GM18867 (cell line): ENCODE results near the gene CCNY.

ENCODE experiments used
- ATAC-seq: cut with Tn5 transposase; IDR thresholded peaks from one replicate; pipeline ENCODE4 v1.9.1; 2021; ENCODE audit warnings: mild to moderate bottlenecking, moderate library complexity; ENCODE audit not compliant: unreplicated experiment

Gene CCNY

GRCh38 chr10:35467186-35467585 lies 130.9 kb downstream of the CCNY start:
- ATAC-seq: no peak

GRCh38 chr10:35470248-35470924 lies 134.1 kb downstream of the CCNY start:
- no peak for ATAC-seq

- ATAC-seq: no peak
Measured at GRCh38 chr10:35470925-35471315, 134.6 kb downstream of the CCNY start.

- no peak for ATAC-seq
Measured at GRCh38 chr10:35471435-35471834, 135.1 kb downstream of the CCNY start.

GRCh38 chr10:35480142-35480541 lies 143.8 kb downstream of the CCNY start:
- ATAC-seq: no peak

- ATAC-seq: no peak
Measured at GRCh38 chr10:35481413-35481812, 145.1 kb downstream of the CCNY start.

- no peak for ATAC-seq
Measured at GRCh38 chr10:35486297-35486990, 150.1 kb downstream of the CCNY start.

- no peak for ATAC-seq
Measured at GRCh38 chr10:35487336-35488034, 151.2 kb downstream of the CCNY start.

- ATAC-seq: no peak
Measured at GRCh38 chr10:35488228-35488627, 151.9 kb downstream of the CCNY start.

GRCh38 chr10:35492386-35493195 lies 156.3 kb downstream of the CCNY start:
- ATAC-seq: no peak

- no peak for ATAC-seq
Measured at GRCh38 chr10:35493196-35494118, 157.1 kb downstream of the CCNY start.

GRCh38 chr10:35495521-35496119 lies 159.3 kb downstream of the CCNY start:
- peak; percentile 41 for ATAC-seq

- ATAC-seq: no peak
Measured at GRCh38 chr10:35497909-35498308, 161.6 kb downstream of the CCNY start.

- peak; percentile 89 for ATAC-seq
Measured at GRCh38 chr10:35498693-35499092, 162.4 kb downstream of the CCNY start.

GRCh38 chr10:35501923-35502322 lies 165.6 kb downstream of the CCNY start:
- no peak for ATAC-seq

GRCh38 chr10:35502692-35503091 lies 166.4 kb downstream of the CCNY start:
- no peak for ATAC-seq

GRCh38 chr10:35503578-35503977 lies 167.3 kb downstream of the CCNY start:
- ATAC-seq: no peak

- ATAC-seq: no peak
Measured at GRCh38 chr10:35504132-35504531, 167.8 kb downstream of the CCNY start.

- ATAC-seq: no peak
Measured at GRCh38 chr10:35505241-35505873, 169.0 kb downstream of the CCNY start.
